Liver (tissue), 9 donors: ENCODE data around the gene ATXN1. TPM values are rescaled to one million over a fixed set of nuclear protein-coding genes. Genes with fewer than 3 reads are reported as not detected.

Experiments
- DNase-seq: peaks from one replicate; pipeline ENCODE4 v3.0.0-alpha.2; 2017; ENCODE audit warnings: low spot score
- H3K27ac ChIP-seq, 2 donors: one replicate each; pipeline ENCODE4 v1.7.0; 2013; ENCODE audit warnings: inconsistent platforms in 2 of 2, low read length in 2 of 2, control low read depth in 1 of 2, low read depth in 1 of 2, mild to moderate bottlenecking in 1 of 2
- H3K27me3 ChIP-seq, 4 donors: one replicate each; pipeline versions ENCODE4 v1.6.1 to v1.7.0; 2013; ENCODE audit warnings: low read length in 3 of 4, inconsistent platforms in 1 of 4, mild to moderate bottlenecking in 1 of 4, moderate library complexity in 1 of 4; ENCODE audit not compliant: control insufficient read depth in 4 of 4, insufficient read depth in 4 of 4
- H3K36me3 ChIP-seq, 4 donors: one replicate each; pipeline versions ENCODE4 v1.6.1 to v1.7.0; 2013; ENCODE audit warnings: low read length in 3 of 4, mild to moderate bottlenecking in 3 of 4, low read depth in 1 of 4, moderate library complexity in 1 of 4; ENCODE audit not compliant: control insufficient read depth in 4 of 4, insufficient read depth in 3 of 4
- H3K4me1 ChIP-seq, 4 donors: one replicate each; pipeline versions ENCODE4 v1.6.1 to v1.7.0; 2013; ENCODE audit warnings: low read length in 3 of 4, mild to moderate bottlenecking in 3 of 4, moderate library complexity in 1 of 4; ENCODE audit not compliant: control insufficient read depth in 4 of 4, insufficient read depth in 4 of 4
- H3K4me3 ChIP-seq, 3 donors: one replicate each; pipeline versions ENCODE4 v1.6.1 to v1.7.0; 2013; ENCODE audit warnings: low read length in 3 of 3, control low read depth in 1 of 3, low read depth in 1 of 3, mild to moderate bottlenecking in 1 of 3
- H3K9ac ChIP-seq, 2 donors: one replicate each; pipeline ENCODE4 v1.7.0; 2013; ENCODE audit warnings: low read length in 2 of 2, mild to moderate bottlenecking in 2 of 2, moderate library complexity in 2 of 2, control low read depth in 1 of 2, low read depth in 1 of 2
- H3K9me3 ChIP-seq, 4 donors: one replicate each; pipeline versions ENCODE4 v1.6.1 to v1.7.0; 2013; ENCODE audit warnings: low read length in 3 of 4; ENCODE audit not compliant: control insufficient read depth in 4 of 4
- EGR1 ChIP-seq, 2 donors: IDR thresholded peaks; 2 replicates each; pipeline ENCODE4 v1.6.1; 2016 to 2018; ENCODE audit warnings: antibody characterized with exemption in 2 of 2, low read depth in 2 of 2
- FOXA1 ChIP-seq: IDR thresholded peaks from 2 replicates; pipeline ENCODE4 v1.6.1; 2016; ENCODE audit warnings: antibody characterized with exemption
- FOXA2 ChIP-seq: IDR thresholded peaks from 2 replicates; pipeline ENCODE4 v1.6.1; 2016; ENCODE audit warnings: antibody characterized with exemption
- GABPA ChIP-seq, 2 donors: IDR thresholded peaks in 1 of 2; conservative IDR thresholded peaks in 1 of 2; 2 replicates each; pipeline ENCODE4 v1.6.1; 2016; ENCODE audit warnings: antibody characterized with exemption in 2 of 2, mild to moderate bottlenecking in 1 of 2, moderate library complexity in 1 of 2
- HNF4G ChIP-seq: IDR thresholded peaks from 2 replicates; pipeline ENCODE4 v1.6.1; 2016; ENCODE audit warnings: antibody characterized with exemption
- RAD21 ChIP-seq, 2 donors: IDR thresholded peaks; 2 replicates each; pipeline ENCODE4 v1.6.1; 2016; ENCODE audit warnings: antibody characterized with exemption in 2 of 2, mild to moderate bottlenecking in 2 of 2
- RXRA ChIP-seq, 2 donors: IDR thresholded peaks; 2 replicates each; pipeline ENCODE4 v1.6.1; 2017 to 2018; ENCODE audit warnings: antibody characterized with exemption in 2 of 2, mild to moderate bottlenecking in 1 of 2
- SP1 ChIP-seq: IDR thresholded peaks from 2 replicates; pipeline ENCODE4 v1.6.1; 2018; ENCODE audit warnings: antibody characterized with exemption, mild to moderate bottlenecking
- WGBS: extraction: QIAGEN DNeasy Blood & Tissue Kit; methylation state at CpG from one replicate; pipeline ENCODE4 v1.1.7; 2013; 5-methylcytosine and 5-hydroxymethylcytosine counted together
- polyA plus RNA-seq, 2 donors: library from polyadenylated mRNA; stranded (reverse) in 1 of 2; unstranded in 1 of 2; fragments of 200-250 nt in 1 of 2; fragments of >200 nt in 1 of 2; fragmentation: Nextera tagmentation in 1 of 2; extraction: Ambion mirVana in 1 of 2; gene quantifications; one replicate each; pipeline versions ENCODE4 v1.2.1 to v1.2.3, GENCODE V29; 2013 to 2015
- total RNA-seq, 2 donors: library from RNA; depleted of rRNA; stranded (reverse); fragments of >200 nt; gene quantifications; one replicate each; pipeline ENCODE4 v1.2.3, GENCODE V29; 2014
- TF ChIP-seq, protein P1 (sequence below): fragments of 150-350 bp; IDR thresholded peaks from 2 replicates; pipeline ENCODE4 v1.5.1; 2017; ENCODE audit warnings: improper control_type of control experiment, low read depth, low read length; ENCODE audit not compliant: missing input control
- TF ChIP-seq, protein P2 (sequence below): IDR thresholded peaks from 2 replicates; pipeline ENCODE4 v1.6.1; 2016; ENCODE audit warnings: antibody characterized with exemption, mild to moderate bottlenecking
- TF ChIP-seq, protein P3 (sequence below): IDR thresholded peaks from 2 replicates; pipeline ENCODE4 v1.6.1; 2016; ENCODE audit warnings: antibody characterized with exemption
- TF ChIP-seq, protein P4 (sequence below): IDR thresholded peaks from 2 replicates; pipeline ENCODE4 v1.6.1; 2016; ENCODE audit warnings: antibody characterized with exemption
- donor health status: healthy.
- donor health status: healthy.
- donor health status: healthy.
- donor health status: healthy.
- donor health status: healthy.

Gene ATXN1
- total and polyA plus RNA-seq, 4 donors: 4.3 to 29.7 (median 8.2) TPM

DNA sequence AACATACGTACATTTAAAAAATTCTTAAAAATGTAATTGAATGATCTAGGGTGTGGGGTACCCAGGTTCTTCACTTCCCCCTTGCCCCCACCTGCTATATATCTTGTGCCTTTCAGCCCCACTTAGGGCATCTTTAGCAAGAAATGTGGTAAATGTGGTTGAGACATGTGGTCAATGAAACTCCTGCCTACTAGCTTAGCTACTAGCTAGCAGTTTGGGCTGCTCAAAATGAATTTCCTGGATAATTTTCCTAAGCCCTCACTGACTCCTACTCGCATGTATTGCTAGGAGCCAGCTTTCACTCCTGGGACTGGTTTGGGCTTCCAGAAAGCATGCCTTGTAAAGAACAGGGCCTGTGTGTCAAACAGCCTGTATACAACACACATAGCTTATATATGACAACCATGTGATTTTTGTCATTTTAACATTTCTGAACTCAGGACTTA is 257.3 kb downstream of the ATXN1 start:
- H3K4me1 ChIP-seq: no peaks in the 10 kb centered on the region
- WGBS: 81% methylated on average over 2 of the region's 2 CpGs
- H3K27me3 ChIP-seq: no peaks in the 10 kb centered on the region
- H3K9me3 ChIP-seq: no peaks in the 10 kb centered on the region
- no peak for TF ChIP-seq EGR1 (IDR thresholded peaks at IDR 0.05; ENCODE audit: low read depth in 2 of 2)
- TF ChIP-seq RXRA (IDR thresholded peaks at IDR 0.05): no peak
- no peak for TF ChIP-seq FOXA2
- TF ChIP-seq, protein P1, sequence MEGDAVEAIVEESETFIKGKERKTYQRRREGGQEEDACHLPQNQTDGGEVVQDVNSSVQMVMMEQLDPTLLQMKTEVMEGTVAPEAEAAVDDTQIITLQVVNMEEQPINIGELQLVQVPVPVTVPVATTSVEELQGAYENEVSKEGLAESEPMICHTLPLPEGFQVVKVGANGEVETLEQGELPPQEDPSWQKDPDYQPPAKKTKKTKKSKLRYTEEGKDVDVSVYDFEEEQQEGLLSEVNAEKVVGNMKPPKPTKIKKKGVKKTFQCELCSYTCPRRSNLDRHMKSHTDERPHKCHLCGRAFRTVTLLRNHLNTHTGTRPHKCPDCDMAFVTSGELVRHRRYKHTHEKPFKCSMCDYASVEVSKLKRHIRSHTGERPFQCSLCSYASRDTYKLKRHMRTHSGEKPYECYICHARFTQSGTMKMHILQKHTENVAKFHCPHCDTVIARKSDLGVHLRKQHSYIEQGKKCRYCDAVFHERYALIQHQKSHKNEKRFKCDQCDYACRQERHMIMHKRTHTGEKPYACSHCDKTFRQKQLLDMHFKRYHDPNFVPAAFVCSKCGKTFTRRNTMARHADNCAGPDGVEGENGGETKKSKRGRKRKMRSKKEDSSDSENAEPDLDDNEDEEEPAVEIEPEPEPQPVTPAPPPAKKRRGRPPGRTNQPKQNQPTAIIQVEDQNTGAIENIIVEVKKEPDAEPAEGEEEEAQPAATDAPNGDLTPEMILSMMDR: no peak
- TF ChIP-seq, protein P2, sequence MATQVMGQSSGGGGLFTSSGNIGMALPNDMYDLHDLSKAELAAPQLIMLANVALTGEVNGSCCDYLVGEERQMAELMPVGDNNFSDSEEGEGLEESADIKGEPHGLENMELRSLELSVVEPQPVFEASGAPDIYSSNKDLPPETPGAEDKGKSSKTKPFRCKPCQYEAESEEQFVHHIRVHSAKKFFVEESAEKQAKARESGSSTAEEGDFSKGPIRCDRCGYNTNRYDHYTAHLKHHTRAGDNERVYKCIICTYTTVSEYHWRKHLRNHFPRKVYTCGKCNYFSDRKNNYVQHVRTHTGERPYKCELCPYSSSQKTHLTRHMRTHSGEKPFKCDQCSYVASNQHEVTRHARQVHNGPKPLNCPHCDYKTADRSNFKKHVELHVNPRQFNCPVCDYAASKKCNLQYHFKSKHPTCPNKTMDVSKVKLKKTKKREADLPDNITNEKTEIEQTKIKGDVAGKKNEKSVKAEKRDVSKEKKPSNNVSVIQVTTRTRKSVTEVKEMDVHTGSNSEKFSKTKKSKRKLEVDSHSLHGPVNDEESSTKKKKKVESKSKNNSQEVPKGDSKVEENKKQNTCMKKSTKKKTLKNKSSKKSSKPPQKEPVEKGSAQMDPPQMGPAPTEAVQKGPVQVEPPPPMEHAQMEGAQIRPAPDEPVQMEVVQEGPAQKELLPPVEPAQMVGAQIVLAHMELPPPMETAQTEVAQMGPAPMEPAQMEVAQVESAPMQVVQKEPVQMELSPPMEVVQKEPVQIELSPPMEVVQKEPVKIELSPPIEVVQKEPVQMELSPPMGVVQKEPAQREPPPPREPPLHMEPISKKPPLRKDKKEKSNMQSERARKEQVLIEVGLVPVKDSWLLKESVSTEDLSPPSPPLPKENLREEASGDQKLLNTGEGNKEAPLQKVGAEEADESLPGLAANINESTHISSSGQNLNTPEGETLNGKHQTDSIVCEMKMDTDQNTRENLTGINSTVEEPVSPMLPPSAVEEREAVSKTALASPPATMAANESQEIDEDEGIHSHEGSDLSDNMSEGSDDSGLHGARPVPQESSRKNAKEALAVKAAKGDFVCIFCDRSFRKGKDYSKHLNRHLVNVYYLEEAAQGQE: no peak
- TF ChIP-seq HNF4G: no peak
- TF ChIP-seq, protein P3, sequence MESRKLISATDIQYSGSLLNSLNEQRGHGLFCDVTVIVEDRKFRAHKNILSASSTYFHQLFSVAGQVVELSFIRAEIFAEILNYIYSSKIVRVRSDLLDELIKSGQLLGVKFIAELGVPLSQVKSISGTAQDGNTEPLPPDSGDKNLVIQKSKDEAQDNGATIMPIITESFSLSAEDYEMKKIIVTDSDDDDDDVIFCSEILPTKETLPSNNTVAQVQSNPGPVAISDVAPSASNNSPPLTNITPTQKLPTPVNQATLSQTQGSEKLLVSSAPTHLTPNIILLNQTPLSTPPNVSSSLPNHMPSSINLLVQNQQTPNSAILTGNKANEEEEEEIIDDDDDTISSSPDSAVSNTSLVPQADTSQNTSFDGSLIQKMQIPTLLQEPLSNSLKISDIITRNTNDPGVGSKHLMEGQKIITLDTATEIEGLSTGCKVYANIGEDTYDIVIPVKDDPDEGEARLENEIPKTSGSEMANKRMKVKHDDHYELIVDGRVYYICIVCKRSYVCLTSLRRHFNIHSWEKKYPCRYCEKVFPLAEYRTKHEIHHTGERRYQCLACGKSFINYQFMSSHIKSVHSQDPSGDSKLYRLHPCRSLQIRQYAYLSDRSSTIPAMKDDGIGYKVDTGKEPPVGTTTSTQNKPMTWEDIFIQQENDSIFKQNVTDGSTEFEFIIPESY: no peak
- TF ChIP-seq RAD21 (IDR thresholded peaks at IDR 0.05): no peak
- no peak overlapping the region for H3K4me3 ChIP-seq
- H3K36me3 ChIP-seq: no peaks in the 10 kb centered on the region
- no peak for DNase-seq
- H3K9ac ChIP-seq: no peak overlapping the region
- H3K27ac ChIP-seq: no peak overlapping the region

GRCh38 chr6:16503241-16503775 is 258.0 kb downstream of the ATXN1 start:
- H3K9me3 ChIP-seq: no peaks in the 10 kb centered on the region
- H3K4me3 ChIP-seq: no peak overlapping the region
- H3K36me3 ChIP-seq: no peaks in the 10 kb centered on the region
- no peaks in the 10 kb centered on the region for H3K4me1 ChIP-seq
- H3K27ac ChIP-seq: no peak overlapping the region
- H3K9ac ChIP-seq: no peak overlapping the region
- no peaks in the 10 kb centered on the region for H3K27me3 ChIP-seq
- WGBS: 93% methylated on average over 2 of the region's 2 CpGs
- no peak for DNase-seq
- TF ChIP-seq, protein P2: no peak
- no peak for TF ChIP-seq GABPA (IDR thresholded peaks at IDR 0.05 in 1 of 2, conservative IDR thresholded peaks at IDR 0.05 in 1 of 2)
- no peak for TF ChIP-seq HNF4G
- TF ChIP-seq SP1: no peak
- TF ChIP-seq, protein P3: no peak
- TF ChIP-seq, protein P4, sequence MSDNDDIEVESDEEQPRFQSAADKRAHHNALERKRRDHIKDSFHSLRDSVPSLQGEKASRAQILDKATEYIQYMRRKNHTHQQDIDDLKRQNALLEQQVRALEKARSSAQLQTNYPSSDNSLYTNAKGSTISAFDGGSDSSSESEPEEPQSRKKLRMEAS: no peak
- TF ChIP-seq FOXA1: no peak
- no peak for TF ChIP-seq RAD21 (IDR thresholded peaks at IDR 0.05)
- TF ChIP-seq, protein P1: no peak
- no peak for TF ChIP-seq RXRA (IDR thresholded peaks at IDR 0.05)
